IgD-negative memory B cell (primary cell): ENCODE results near the gene GRIA1. TPM values are rescaled to one million over a fixed set of nuclear protein-coding genes. Genes with fewer than 3 reads are reported as not detected.

ENCODE experiments used
- H3K27ac Mint-ChIP-seq, 3 donors: one replicate each; pipeline ENCODE4 v1.8.0; 2020 to 2022; ENCODE audit warnings: mild to moderate bottlenecking in 3 of 3, mixed read lengths in 3 of 3, moderate library complexity in 1 of 3
- H3K27me3 Mint-ChIP-seq: one replicate; pipeline ENCODE4 v1.8.0; 2021; ENCODE audit warnings: mixed read lengths
- H3K36me3 Mint-ChIP-seq: one replicate; pipeline ENCODE4 v1.8.0; 2020; ENCODE audit warnings: mild to moderate bottlenecking, mixed read lengths
- H3K4me1 Mint-ChIP-seq, 3 donors: one replicate each; pipeline ENCODE4 v1.8.0; 2020 to 2022; ENCODE audit warnings: mixed read lengths in 3 of 3, mild to moderate bottlenecking in 1 of 3
- H3K4me3 Mint-ChIP-seq, 4 donors: one replicate each; pipeline ENCODE4 v1.8.0; 2020 to 2022; ENCODE audit warnings: mild to moderate bottlenecking in 4 of 4, mixed read lengths in 4 of 4, moderate library complexity in 3 of 4
- H3K9me3 Mint-ChIP-seq, 3 donors: one replicate each; pipeline ENCODE4 v1.8.0; 2020 to 2021; ENCODE audit warnings: mixed read lengths in 3 of 3, mild to moderate bottlenecking in 1 of 3
- polyA plus RNA-seq: library from polyadenylated mRNA; unstranded; fragments of 300-500 nt; fragmentation: Illumina TruSeq; gene quantifications from one replicate; pipeline ENCODE4 v1.2.3, GENCODE V29; 2021

GRIA1 gene
- polyA plus RNA-seq, 1 donor from 2014 or later, result not detected

DNA sequence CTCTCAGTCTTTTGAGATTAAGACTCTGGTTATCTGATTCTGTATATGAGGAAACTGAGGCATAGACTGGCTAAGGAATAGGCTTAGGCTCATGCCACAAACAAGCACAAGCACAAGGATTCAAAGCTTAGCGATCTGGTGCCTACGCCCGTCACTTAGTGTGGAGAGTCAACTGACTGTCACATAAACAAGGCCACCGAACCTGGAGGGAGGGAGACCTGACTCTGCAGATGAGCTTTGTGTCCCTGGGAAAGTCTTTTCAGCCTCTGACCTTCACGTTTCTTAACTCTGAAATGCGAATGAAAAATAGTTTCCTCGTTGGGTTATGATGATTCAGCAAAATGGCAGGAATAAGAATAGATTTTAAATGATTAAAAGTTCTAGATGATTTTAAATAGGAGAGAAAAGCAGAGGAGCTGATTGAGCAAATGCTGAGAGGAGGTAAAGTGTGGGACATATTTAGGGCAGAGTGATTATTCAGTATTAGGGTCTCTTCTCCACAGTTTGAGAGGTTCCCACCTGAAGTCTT, 135.4 kb downstream of the GRIA1 start:
- H3K4me3 Mint-ChIP-seq, result no peak overlapping the region
- H3K27ac Mint-ChIP-seq, result no peak overlapping the region
- no peaks in the 10 kb centered on the region for H3K36me3 Mint-ChIP-seq
- peaks cover 3% of the 10 kb centered on the region for H3K27me3 Mint-ChIP-seq
- no peaks in the 10 kb centered on the region for H3K4me1 Mint-ChIP-seq
- H3K9me3 Mint-ChIP-seq, result no peaks in the 10 kb centered on the region

DNA sequence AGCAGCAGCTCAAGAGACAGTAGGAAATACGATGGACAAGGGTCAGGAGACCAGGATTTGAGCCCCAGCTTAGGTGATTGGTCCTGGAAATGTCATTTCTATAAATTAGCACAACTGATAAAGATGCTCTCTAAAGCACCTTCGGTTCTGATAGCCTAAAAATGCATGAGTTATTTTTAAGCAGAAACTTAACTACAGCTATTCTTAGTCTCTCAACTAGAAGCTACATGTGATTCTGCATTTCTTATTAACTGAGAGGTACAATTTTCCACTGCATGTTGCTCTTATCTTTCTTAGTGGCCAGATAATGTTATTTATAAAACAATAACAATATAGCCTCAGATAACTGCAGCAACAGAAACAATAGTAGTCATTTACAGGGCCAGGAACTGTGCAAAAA, 136.4 kb downstream of the GRIA1 start:
- Mint-ChIP-seq H3K9me3 (no peaks in the 10 kb centered on the region), H3K27ac (no peak overlapping the region), H3K36me3 (no peaks in the 10 kb centered on the region), H3K4me3 (no peak overlapping the region), H3K4me1 (no peaks in the 10 kb centered on the region), H3K27me3 (peaks cover 3% of the 10 kb centered on the region)

DNA sequence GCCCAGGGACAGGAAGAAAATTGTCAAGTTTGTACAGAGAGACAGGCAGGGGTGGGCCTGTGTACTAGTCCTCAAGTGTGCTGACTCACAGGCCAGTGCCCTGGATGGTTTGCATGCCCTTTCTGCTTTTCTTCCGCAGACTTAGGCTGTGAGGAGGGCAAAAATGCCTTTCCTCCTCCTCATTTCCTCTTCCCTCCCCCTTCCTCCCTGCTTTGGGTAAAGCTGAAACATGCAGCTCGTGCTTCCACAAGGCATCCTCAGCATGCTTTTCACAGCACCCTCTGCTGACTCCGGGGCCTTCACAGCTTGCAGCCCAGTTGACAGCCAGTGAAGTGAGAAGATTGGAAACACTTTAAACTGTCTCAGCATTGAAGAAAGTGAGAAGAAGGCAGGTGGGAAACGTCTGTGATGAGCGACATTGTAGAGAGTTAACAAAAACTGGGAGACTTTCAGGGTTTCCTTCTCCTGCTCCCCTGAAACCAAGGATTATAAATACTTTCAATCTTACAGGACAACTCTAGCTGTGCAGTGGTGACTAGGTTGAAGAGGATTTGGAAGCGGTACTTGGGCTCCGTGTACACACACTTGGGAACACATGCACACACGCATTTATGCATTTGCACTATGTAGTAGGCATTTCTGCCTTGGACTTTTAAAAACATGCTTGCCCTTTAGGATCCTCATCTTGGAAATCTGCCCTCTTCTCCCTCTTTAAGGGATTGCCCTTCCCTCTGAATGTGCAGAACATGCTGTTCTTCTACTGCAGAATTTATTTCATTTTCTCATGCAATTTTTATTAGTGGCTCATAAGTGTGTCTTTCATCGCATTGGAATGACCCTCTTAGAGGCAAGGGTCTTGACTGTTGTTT, 138.8 kb downstream of the GRIA1 start:
- H3K27me3 Mint-ChIP-seq, result peaks cover 3% of the 10 kb centered on the region
- peaks cover 0 to 1% (median 1%) of the 10 kb centered on the region in 3 donors for H3K9me3 Mint-ChIP-seq
- H3K4me1 Mint-ChIP-seq, result no peaks in the 10 kb centered on the region
- no peaks in the 10 kb centered on the region for H3K36me3 Mint-ChIP-seq
- no peak overlapping the region for H3K27ac Mint-ChIP-seq
- H3K4me3 Mint-ChIP-seq, result no peak overlapping the region

DNA sequence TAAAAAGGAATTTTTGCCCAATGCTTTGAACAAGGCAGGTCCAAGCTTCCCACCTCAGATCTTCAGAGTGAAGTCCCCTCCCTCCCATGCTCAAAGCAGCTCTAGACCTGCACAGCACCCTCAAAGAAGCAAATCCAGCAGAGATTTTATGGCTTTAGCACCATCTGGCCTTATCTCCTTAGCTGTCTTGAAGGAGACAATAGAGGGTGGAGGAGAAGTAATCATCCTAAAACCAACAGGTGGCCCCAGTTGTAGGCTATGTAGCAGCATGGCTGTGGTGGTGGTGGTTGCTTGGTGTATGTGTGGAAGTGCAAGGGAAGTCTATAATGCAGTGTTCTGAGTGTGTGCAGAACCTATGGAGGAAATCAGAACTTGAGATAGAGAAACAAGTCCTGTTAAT, 140.1 kb downstream of the GRIA1 start:
- Mint-ChIP-seq H3K4me3 (no peak overlapping the region), H3K27me3 (no peaks in the 10 kb centered on the region), H3K27ac (no peak overlapping the region), H3K9me3 (peaks cover 0 to 1% (median 1%) of the 10 kb centered on the region in 3 donors), H3K4me1 (no peaks in the 10 kb centered on the region), H3K36me3 (no peaks in the 10 kb centered on the region)

DNA sequence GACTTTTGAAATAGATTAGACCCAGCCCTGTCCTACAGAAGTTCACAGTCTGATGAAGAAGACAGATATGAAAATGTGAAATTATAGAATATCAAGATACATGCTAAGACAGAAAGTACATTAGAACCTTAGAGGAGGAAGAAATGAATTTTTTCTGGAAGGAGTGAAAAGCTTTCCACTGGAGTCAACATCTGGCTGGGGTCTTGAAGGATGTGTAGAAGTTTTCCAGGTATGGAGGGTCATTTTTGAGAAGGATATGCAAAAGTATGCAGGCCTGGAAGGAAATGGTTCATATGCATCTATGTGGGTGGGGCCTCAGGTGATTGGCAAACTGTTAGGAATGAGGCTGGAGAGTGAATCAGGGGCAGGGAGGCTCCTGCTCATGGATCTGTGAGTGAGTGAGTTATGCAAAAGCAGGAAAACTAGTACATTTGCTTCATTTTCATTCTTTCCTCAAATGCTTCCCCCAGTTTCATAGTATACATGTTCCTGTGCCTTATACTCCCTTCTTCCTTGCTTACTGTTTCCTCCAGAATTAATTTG, 142.3 kb downstream of the GRIA1 start:
- Mint-ChIP-seq H3K36me3 (no peaks in the 10 kb centered on the region), H3K27ac (no peak overlapping the region), H3K4me1 (no peaks in the 10 kb centered on the region), H3K4me3 (no peak overlapping the region), H3K27me3 (no peaks in the 10 kb centered on the region), H3K9me3 (peaks cover 0 to 1% (median 1%) of the 10 kb centered on the region in 3 donors)

DNA sequence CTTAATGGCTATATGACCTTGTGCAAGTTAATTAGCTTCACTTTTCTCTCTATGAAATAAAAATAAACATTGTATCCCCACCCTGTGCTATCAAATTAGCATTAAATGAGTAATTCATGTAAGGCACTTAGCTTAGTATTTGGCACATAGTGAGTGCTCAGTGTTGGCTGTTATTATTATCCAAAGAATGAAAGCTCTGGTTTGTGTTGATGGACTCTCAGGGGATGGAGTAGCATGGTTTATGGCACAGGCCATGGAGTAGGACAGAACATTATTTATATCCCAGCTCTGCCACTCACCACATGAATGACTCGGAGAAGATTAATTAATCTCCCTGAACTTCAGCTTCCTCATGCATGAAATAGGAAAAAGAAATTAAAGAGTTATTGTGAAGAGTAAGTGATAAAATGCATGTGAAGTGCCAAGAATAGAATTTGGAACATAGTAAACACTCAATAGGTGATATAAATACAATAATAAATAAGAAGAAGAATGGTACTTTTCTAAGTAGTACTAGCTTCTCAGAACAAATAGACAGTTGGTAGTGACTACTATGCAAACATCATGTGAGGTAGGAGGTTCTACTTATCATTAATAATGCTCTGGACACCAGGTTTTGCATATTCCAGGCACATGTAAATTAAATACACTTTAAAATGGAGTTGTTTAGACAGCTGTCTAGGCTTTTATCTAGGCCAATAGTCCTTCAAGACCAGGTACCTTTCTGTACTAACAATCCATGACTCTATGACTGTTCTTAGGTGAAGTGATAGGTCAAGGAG, 146.4 kb downstream of the GRIA1 start:
- no peak overlapping the region for H3K4me3 Mint-ChIP-seq

DNA sequence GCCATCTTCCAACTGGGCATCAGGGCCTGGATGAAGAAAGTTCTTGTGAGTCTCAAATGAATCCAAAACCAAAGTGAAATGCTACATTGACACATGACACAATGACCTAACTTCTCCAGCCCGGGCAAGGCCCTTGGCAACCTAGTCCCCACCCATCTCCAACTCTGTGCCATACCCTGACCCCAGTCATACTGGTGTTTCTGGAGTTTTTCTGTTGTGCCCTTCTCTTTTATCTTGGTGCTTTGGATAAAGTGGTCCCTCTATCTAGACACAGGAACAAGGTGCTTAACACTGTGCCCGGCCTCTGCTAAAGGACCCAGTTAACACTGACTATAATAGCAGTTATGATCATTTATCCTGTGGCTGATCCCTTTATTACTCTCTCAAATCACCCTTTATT, 149.8 kb downstream of the GRIA1 start:
- Mint-ChIP-seq H3K36me3 (no peaks in the 10 kb centered on the region), H3K27ac (no peak overlapping the region), H3K4me1 (no peaks in the 10 kb centered on the region), H3K27me3 (peaks cover 2% of the 10 kb centered on the region), H3K9me3 (no peaks in the 10 kb centered on the region), H3K4me3 (no peak overlapping the region)

More for the DNA sequence above, 146.4 kb downstream of the GRIA1 start:
- peaks cover 0 to 1% (median 1%) of the 10 kb centered on the region in 3 donors for H3K9me3 Mint-ChIP-seq
- peaks cover 2% of the 10 kb centered on the region for H3K27me3 Mint-ChIP-seq
- no peaks in the 10 kb centered on the region for H3K4me1 Mint-ChIP-seq
- H3K27ac Mint-ChIP-seq, result no peak overlapping the region
- no peaks in the 10 kb centered on the region for H3K36me3 Mint-ChIP-seq

DNA sequence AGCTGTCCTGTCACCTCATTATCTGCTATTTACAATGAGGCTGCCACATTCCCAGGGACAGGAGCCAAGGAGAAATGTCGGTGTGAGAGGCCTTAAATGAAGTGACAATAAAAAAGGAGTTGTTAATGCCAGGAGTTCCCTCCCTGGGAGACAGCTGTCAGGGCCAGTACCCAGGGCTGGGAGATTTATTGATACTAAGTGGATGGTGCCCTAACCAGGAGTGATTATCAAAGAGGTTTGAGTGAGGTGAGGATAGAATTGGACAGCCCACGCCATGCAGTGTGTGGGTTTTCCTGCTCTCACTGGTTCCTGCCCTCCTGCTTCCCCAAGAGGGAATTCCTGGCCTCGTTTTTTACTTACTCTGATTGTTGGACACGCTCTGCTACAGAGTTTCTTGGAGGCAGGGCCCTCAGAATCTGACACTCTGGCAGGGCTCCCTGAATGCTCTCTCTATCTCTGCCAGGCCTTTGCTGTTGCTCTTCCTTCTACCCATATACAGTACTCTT, 150.8 kb downstream of the GRIA1 start:
- Mint-ChIP-seq H3K4me1 (no peaks in the 10 kb centered on the region), H3K9me3 (no peaks in the 10 kb centered on the region), H3K27ac (no peak overlapping the region), H3K36me3 (no peaks in the 10 kb centered on the region), H3K27me3 (peaks cover 2% of the 10 kb centered on the region), H3K4me3 (no peak overlapping the region)

DNA sequence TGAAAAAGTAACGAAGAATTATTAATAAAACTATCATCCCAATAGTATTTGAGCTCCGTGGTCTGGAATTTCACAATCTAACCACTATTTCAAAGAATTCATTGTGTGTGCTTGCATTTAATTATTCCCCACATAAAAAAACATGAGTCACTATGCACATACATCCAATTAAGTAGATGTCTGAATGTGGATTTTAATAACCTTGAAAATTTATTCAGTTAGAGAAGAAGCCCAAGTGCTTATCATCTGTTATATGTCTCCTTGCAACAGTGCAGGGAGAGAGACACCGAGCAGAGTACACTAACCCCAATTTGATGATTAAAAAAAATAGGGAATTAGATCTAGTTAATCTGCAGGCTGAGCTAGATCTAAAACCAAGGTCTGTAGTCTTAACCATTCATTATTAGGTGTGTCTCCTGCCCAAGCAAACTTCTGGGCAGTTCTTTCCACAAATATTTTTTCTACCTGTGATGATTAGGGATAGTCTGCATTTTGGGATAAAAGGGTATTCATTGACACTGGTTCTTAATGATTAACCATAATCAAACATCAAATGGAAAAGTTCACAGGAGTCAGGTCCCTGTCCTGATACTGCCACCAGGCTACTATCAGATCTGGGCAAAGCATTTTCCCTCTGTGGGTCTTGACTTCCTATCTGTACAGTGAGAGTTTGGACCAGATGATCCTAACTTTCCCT, 164.2 kb downstream of the GRIA1 start:
- Mint-ChIP-seq H3K36me3 (no peaks in the 10 kb centered on the region), H3K27ac (no peak overlapping the region), H3K9me3 (peaks cover 0 to 1% (median 0%) of the 10 kb centered on the region in 3 donors), H3K4me1 (no peaks in the 10 kb centered on the region), H3K4me3 (no peak overlapping the region), H3K27me3 (no peaks in the 10 kb centered on the region)

DNA sequence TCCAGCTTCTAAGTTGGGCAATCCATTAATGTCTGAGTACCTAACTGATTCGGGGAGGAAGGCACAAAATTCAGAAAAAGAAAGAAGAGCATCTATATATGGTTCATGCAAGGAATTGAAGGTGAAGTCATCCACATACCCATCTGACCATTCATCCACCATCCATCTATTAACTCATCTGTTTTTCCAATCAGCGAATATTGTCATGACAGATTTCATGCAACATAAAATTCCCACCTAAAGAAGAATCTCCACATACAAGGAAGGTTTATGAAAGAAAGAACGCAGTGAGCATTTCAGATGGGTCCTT, 164.7 kb downstream of the GRIA1 start:
- no peaks in the 10 kb centered on the region for H3K36me3 Mint-ChIP-seq
- no peaks in the 10 kb centered on the region for H3K4me1 Mint-ChIP-seq
- peaks cover 0 to 1% (median 0%) of the 10 kb centered on the region in 3 donors for H3K9me3 Mint-ChIP-seq
- no peak overlapping the region for H3K27ac Mint-ChIP-seq
- no peak overlapping the region for H3K4me3 Mint-ChIP-seq
- H3K27me3 Mint-ChIP-seq, result no peaks in the 10 kb centered on the region

DNA sequence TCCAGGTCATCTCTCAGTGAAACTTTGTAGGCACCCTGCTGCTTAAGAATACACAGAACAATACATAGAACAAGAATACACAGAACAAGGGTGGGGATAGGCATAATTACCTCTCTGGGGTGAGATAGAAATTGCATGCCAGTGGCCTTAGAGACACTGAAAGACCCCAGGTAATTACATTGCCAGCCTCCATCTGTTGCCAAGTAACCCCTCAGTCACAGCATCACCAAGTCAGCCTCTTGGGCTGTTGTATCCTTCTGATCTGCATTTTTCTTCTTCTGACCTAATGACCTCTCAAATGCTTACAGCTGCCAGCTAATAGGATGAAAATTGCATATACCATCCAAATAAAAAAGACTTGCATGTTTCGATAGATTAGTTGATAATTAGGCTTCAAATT, 167.7 kb downstream of the GRIA1 start:
- no peak overlapping the region for H3K27ac Mint-ChIP-seq
- no peaks in the 10 kb centered on the region for H3K4me1 Mint-ChIP-seq
- no peaks in the 10 kb centered on the region for H3K27me3 Mint-ChIP-seq
- H3K36me3 Mint-ChIP-seq, result no peaks in the 10 kb centered on the region
- peaks cover 0 to under 1% (median 0%) of the 10 kb centered on the region in 3 donors for H3K9me3 Mint-ChIP-seq
- no peak overlapping the region for H3K4me3 Mint-ChIP-seq

DNA sequence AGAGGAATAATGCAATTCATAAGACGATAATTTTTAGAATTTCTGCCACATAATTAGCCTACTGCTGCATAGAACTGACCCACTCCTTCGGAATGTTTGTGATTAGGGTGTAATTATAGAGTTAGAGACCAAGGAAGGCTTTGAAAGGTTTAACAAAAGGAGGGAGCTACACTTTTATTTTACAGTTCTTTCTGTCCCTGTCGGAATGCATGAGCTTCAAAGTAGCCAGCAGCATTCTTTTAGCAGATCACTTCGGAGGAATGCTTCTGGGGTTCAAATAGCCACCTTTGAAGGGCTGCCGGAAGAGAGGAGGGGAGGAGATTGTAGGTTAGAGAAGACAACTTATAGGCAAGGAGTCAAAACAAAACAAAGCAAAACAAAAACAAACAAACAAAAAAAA, 168.1 kb downstream of the GRIA1 start:
- Mint-ChIP-seq H3K4me1 (no peaks in the 10 kb centered on the region), H3K4me3 (no peak overlapping the region), H3K36me3 (no peaks in the 10 kb centered on the region), H3K27me3 (no peaks in the 10 kb centered on the region), H3K9me3 (no peaks in the 10 kb centered on the region), H3K27ac (no peak overlapping the region)

DNA sequence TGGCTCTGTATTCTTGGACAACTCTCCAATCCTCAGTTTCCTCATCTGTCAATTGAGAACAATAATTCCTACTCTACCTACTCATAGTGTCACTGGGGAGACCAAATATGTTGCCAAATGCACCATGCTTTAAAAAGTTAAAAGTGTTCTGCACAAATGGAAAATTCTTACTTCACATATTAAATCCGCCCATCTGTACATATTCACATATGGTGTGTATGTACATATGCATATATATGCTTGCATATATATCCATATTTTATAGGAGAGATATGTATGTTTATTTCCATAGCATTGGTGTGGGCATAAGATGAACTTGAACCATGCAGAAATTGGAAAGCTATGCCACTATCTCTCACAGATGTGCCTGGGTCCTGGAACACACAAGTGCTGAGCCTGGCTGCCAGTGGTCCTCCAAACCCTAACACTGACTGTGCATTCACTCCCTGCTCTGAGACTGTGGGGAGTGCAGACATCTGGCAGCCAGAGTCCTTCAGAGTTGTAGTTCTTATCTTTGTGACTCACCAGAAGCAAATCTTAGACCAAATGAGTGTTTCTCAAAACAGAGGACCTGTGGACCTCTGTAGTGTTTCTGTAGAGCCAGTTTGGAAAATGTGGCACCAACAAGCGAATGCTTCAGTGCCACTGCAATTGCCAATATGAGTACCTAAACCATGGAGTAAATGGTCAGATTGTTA, 168.7 kb downstream of the GRIA1 start:
- no peaks in the 10 kb centered on the region for H3K36me3 Mint-ChIP-seq
- no peak overlapping the region for H3K4me3 Mint-ChIP-seq
- no peaks in the 10 kb centered on the region for H3K9me3 Mint-ChIP-seq
- H3K27ac Mint-ChIP-seq, result no peak overlapping the region
- H3K27me3 Mint-ChIP-seq, result no peaks in the 10 kb centered on the region
- no peaks in the 10 kb centered on the region for H3K4me1 Mint-ChIP-seq

DNA sequence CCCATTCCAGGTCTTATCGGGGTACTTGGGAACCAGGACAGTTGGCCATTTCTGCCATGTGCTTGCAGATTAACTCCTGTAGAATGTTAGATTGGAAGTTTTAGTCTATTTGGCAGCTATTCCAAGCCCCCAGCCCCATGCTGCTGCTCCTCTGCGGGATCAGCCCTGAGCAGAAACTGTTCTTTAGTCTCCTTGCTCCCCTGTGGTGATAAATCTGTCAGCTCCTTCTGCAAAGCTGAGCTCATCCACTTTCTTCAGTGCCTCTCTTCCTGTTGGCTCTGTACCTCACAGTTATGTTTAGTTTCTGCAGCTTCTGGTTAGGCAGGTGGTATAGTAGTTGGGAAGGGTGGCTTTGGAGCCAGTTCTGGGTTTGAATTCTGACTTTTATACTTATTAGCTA, 170.4 kb downstream of the GRIA1 start:
- Mint-ChIP-seq H3K27me3 (no peaks in the 10 kb centered on the region), H3K4me1 (no peaks in the 10 kb centered on the region), H3K4me3 (no peak overlapping the region), H3K36me3 (no peaks in the 10 kb centered on the region), H3K9me3 (no peaks in the 10 kb centered on the region), H3K27ac (no peak overlapping the region)
